HG03175 (cell line): ENCODE results near the gene IRF8.
A peak's percentile ranks its signal among the peaks of the same experiment; 100 is the strongest.
"Not testable (repeated sequence)": the region's sequence is repeated elsewhere in the genome, so short reads cannot be mapped to it uniquely, and the experiment has no call there.

ENCODE experiments used
- ATAC-seq: cut with Tn5 transposase; IDR thresholded peaks from one replicate; pipeline ENCODE4 v1.9.1; 2021; ENCODE audit warnings: mild to moderate bottlenecking, moderate library complexity; ENCODE audit not compliant: unreplicated experiment

The IRF8 gene, protein sequence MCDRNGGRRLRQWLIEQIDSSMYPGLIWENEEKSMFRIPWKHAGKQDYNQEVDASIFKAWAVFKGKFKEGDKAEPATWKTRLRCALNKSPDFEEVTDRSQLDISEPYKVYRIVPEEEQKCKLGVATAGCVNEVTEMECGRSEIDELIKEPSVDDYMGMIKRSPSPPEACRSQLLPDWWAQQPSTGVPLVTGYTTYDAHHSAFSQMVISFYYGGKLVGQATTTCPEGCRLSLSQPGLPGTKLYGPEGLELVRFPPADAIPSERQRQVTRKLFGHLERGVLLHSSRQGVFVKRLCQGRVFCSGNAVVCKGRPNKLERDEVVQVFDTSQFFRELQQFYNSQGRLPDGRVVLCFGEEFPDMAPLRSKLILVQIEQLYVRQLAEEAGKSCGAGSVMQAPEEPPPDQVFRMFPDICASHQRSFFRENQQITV

DNA sequence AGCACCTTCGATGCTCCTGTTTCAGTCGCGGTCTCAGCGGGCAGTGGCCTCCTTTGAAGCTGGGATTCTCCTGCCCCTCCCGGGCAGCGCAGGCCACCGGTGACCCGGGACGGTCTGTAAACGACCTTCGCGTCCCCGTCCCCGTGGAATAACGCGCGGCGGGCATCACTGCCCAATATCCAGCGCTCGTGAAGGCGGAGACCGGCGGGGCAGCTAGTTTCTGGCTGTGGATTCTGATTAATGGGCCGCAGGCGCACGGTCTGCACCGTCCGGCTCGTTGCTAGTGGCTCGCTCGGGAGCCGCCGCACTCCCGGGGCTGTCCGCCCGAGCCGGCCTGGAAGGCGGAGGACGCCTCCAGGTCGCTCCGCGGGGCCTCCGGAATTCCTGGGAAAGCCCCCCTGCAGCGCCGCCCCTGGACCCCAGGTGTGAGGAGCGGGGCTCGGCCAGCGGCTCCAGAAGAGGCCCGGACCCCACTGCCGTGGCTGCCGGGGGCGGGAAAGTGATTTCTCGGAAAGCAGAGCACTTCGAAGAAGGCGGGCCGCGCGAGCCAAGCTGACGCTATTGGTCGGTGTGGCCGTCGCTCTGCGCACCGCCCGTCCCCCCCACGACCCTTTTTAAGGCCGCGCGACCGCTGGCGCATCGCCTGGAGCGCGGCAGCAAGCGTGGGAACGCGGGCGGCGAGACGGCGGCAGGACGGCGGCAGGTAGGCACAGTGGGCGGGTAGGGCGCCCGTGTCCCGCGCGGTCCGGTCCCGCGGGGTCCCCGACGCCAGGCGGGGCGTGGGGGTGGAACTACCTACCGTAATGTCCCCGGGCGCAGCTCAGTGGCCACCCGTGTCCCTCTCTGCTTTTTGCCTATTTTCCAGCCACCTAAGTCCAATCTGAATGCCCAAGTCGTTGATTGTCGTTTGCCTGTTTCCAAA is at the start of gene IRF8:
Gene IRF8, plus strand, starts transcription at position 642 of the 922 bp plus-strand sequence. CDS start 3,854 bp downstream, outside the sequence.
- ATAC-seq: peak; percentile 43

DNA sequence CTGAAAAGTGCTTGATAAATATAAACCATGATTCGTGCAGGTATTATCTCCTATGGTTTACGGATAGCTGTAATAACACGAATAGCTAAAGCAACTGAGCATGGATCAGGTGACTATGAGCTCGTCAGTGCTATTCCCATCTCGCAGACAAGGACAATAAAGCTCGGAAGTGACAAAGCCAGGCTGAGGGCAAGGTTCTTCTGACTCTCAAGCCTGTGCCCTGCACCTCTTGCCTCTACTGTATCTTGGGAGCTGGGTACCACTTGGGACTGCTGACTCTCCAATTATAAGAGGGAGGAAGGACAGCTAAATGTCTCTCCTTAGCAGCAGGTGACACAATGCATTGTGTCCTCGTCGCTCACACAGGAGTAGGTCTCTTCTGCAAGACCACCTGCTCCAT is 49.6 kb upstream of the IRF8 start:
- ATAC-seq: no peak

DNA sequence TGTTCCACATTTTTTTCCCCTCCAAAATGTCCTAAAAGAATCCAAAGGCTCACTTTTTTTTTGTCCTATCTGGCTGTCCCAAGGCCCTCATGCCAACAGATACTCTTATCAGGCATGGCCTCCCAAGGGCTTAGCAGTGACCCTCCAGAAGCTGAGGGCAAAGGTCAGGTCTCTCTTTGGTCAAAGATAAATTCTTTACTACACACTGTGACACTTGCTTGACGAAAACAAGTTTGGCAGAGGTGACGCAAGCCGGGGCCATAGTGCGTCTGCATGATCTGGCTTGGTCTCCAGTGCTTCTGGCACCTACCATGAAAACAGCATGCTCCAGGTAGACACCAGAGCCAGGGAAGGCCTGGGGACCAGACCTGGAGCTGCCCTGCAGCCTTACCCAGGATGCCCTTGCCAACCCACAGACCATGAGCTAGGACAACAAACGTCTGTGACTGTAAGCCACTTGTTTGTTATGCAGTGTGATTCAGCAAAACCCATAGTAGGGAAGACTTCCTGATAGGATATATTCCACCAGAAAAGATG is 48.5 kb upstream of the IRF8 start:
- ATAC-seq: no peak

DNA sequence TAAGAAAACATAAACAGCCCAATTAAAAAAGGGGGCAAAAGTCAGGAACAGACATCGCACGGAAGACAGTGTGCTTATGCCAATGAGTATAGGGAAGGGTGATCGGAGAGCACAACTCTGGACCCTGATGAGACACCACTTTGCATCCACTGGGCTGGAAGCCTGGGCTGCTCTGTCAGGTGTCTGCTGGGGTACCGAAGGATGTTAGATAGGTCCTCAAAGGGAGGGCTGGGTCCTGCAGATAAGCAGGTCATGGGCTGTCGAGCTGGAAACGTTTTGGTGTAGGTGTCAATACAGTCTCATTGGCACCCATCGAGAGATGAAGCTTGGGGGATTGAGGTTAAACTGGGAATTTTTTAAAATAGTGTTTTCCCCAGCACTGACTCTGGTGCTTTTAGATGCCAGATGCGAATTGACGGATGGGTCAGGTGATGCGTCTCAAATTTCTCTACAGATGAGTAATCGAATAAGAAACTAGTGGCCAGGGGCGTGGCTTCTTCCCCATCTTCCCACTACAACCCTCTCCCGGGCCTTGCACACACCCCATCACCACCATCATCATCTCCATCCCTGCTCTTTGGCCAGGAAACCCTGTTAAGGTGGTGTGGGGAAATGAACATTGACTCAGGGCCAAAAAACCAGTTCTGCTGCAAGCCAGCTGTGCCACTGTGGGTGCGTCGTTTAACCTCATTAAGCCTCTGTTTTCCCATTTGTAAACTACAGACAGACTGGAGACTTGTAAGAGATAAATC is 47.8 kb upstream of the IRF8 start:
- ATAC-seq: no peak

DNA sequence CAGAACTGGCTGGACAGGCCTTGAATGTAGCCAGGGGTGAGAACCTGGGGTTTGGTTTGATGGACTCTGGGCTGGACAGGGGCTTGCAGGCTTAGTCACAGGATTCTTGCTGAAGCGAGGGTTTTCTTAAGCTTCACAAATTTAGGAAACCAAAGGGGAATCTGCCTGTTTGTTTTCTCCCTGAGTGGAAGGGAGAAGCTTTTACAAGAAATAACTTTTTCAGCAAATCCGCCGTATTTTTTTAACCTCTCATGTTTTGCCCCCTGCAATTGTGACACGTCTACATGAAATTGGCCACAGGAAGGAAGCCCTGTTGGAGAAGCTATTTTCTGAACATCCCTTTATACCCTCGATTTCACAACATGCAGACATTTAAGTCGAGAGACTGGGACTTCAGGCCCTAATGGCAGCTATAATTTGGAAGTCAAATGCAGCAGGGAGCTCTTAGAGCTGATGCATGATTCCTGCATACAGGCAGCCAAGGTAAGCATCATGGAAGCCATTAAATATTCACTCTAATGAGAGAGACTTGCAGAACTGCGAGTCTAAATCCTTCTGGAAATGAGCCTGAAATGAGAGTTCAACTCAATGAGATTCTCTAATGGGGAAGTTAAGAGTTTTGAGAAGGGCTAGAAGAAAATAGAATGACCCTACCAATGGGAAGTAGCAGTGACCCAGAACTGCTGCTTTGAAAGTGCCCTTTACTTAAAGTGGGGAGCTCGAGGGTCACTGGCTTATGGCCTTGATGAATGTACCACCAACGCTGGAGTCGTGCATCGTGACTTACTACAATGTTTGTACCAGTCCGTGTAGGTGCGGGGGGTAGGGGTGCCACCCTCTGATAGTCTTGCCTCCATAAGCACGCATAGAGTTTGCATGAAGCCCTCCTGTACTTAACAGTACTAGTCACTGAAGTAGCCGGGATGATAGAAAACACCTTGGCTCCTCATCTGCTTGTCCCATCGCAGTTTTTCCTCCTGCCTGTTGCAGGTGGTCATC is 45.1 kb upstream of the IRF8 start:
- ATAC-seq: no peak

DNA sequence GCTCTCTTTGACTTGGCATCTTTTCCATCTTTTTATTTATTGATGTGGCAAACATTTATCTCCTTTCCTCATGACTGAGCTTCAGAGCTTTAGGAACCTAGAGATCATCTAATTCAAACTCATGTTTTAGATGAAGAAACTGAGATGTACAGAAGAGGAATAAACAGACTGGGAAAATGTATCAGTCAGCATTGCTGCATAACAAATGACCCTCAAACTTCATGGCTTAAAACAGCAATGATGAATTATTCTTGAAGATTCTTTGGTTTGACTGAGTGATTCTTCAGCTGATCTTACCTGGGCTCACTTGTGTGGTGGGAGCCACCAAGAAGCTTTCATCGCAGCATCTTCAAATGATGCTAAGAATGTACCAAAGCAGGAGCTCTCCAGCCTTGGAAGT is 44.0 kb upstream of the IRF8 start:
- ATAC-seq: no peak

DNA sequence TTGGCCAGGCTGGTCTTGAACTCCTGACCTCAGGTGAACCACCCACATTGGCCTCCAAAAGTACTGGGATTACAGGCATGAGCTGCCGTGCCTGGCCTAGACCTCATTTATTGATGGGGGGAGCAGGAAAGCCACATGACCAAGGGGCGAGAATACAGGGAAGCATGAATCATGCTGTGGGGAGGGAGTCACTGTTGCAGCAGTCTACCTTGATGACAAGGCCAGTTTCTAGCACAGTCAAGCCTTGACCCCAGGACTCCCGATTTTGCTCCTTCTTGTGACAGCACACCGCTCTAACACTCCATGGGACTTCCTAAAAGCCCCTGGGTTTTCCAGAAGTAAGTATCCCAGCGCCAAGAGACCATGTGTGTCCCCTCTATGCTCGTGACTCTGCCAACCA is 42.9 kb upstream of the IRF8 start:
- no peak for ATAC-seq

DNA sequence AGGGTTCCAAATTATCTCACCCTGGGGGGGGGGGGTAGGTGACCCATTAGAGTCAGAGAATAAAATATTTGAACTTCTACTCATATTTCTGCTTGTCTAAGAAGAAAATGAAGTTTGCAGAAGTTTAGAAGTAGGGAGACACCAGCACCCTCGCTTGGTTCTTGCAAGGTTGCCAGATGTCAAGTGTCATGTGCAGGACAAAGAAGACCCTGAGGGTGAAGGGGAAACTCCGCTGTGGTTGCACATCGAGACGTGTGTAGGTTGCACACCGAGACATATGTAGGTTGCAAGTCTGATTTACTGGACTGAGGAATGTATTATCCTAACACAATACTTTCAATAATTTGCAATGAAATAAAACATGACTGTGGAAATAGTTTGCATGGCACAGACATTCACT is 42.4 kb upstream of the IRF8 start:
- ATAC-seq: no peak

DNA sequence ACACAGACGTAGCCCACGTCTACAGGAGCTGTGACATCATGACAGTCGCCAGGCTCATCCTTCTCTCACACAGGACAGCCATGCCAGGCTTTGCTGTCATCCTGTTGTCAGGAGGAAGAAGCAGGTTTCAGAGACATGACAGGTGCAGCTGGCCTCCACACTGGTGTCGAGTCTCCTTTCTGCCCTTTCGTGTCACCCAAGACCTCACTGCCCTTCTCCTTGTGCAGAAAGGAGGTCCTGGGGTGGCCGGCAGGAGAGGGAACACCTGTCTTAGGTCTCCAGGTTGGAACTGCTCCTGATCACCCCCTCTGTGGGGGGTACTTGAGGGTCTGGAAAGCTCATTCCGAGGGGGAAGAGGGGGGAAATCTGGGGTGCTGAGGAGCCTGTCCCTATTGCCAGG is 41.6 kb upstream of the IRF8 start:
- ATAC-seq: no peak

DNA sequence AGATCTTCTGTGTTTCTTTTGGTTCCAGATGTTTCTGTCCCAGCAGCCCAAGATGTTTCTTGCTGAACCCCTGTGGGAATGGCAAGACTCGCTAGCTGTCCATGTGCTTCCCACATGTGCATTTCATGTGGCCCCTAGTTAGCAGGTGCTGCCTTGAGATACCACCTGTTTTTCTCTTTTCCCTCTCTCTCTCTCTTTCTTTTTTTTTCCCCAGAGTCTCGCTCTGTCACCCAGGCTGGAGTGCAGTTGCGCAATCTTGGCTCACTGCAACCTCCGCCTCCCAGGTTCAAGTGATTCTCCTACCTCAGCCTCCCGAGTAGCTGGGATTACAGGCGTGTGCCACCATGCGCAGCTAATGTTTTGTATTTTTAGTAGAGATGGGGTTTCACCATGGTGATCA is 40.4 kb upstream of the IRF8 start:
- ATAC-seq: not testable (repeated sequence)

DNA sequence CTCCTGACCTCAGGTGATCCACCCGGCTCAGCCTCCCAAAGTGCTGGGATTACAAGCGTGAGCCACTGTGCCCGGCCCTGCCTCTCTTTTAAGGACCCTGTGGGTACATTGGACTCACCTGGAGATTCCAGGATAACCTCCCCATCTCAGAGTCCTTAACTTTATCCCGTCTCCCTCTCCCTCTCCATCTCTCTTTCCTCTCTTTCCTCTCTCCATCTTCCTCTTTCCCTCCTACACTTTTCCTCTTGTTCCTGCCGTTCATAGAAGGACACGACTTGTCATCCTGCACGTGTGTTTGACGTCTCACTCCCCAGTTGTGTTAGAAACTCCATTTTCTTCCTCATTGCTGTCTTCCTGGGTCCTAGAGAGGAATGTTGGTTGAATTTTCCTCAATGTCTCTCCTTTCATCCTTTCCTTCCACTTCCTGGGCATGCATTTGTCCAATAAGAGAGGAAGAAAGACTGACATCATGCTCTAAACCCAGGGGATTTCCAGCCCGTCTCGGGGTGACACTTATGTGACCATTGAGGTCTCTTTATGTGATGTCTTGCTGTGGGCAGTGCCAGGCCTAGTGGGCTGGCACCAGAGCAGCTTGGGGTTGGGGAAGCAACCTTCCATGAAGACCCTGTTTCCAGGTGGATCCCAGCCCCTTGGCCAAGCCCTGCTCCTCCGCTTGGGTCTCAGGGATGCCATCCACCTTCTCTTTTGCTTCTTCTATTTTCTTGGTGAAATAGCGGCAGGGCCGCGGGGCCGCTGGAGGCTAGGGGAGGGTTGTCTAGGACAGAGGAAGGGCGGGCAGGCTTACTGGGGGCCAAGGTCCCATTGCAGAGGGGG is 39.8 kb upstream of the IRF8 start:
- ATAC-seq: no peak

DNA sequence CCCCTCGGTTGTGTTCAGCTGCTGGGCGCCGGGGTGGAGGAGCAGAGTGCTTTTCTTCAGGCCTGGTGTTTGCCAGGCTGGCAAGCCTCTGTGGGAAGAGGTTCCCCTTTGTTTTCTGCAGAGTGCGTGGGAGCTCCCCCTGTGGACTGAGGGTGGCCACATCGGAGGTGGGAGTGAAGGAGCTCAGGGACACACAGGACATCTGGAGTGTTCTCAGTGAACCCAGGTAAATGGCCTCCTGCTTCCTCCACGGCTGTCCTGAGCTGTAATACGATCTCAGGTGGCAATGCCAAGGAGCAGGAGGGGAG is 39.2 kb upstream of the IRF8 start:
- no peak for ATAC-seq

DNA sequence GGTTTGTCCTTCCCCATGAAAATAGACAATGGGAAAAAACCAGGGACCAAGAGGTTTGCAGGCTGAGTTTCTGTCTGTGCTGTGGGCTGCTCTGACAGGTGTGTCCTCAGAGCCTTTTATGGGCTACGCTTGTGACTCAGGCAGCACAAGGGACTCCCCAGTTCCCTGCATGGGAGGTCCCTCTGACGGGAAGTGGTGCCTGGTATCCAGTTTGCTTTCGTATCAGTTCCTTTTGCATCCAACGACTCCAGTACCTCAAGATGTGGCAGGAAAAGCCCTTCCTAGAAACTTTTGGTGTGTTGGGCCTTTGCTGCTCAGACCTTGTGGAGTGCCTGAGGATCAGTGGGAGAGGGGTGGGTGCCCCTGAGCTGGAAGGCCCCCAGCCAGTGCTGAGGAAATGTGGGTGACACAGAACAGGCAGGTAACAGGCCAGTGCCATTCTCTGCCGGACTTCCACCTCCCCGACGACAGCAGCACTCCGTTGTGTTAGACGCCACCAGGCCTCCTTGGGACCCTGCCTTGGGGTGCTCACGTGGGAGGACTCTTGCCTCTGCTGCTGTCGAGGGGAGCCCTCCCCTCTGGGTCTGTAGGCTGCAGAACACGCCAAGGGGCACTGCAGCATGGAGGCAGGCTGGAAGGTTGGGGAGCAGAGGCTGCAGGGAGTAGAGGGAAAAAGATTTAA is 38.4 kb upstream of the IRF8 start:
- no peak for ATAC-seq

DNA sequence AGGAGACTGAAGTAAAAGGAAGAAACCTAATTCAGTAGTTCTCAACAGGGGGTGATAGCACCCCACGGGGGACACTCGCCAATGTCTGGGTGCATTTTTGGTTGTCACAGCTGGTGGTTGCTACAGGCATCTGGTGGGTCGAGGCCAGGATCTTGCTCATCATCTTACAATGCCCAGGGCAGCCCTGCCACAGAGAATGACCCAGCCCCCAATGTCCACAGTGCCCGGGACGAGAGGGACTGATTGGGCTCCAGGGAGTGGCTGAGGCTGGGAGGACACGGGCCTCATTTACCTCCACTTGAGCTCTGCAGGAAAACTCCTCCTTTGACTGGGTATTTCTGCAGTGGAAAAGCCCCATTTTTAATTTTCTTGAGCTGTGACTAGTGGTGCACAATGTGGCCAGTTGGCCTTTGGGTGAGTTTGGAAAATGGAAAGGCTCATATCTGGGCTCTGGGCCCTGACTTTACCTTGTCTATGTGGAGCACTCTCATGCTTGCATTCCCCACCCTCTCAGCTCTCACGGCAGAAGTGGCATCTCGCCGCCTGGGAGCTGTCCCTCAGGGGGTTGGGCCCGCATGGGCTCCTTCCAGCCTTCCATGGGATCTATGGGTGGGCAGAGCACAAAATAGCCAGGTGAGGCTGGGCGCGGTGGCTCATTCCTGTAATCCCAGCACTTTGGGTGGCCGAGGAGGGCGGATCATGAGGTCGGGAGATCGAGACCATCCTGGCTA is 37.7 kb upstream of the IRF8 start:
- no peak for ATAC-seq

DNA sequence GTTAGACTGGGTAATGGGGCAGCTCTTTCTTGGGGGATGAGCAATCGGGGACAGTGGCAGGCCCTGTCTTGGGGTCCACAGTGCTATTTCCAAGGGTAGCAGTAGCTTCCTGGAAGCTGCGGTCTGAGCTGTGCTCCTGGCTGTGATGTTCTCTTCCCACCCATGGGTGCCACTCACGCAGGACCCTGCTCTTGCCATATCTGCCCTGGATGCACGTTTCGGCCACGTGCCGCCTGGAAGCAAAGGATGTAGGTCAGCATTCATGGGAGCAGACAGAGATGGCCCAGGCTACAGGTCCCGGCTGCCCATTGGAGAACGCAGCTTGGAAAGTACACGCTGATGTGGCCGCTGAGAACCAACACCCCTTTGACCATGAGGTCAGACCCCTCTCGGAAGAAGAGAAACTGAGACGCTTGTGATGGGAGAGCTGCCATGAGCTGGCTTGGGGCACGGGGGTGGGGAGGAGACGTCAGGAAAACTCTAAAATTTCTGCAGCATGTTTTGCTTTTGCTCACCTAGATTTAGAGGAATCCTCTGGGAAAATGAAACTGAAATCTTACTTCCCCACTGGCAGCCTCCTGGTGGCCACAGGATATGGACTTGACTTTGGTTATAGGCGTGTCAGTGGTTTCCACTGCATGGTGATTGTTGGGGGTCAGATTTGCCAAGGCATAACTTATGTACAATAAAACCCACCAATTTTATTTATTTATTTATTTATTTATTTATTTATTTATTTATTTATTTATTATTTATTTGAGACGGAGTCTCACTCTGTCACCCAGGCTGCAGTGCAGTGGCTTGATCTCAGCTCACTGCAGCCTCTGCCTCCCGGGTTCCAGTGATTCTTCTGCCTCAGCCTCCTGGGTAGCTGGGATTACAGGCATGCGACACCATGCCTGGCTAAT is 36.2 kb upstream of the IRF8 start:
- ATAC-seq: no peak

DNA sequence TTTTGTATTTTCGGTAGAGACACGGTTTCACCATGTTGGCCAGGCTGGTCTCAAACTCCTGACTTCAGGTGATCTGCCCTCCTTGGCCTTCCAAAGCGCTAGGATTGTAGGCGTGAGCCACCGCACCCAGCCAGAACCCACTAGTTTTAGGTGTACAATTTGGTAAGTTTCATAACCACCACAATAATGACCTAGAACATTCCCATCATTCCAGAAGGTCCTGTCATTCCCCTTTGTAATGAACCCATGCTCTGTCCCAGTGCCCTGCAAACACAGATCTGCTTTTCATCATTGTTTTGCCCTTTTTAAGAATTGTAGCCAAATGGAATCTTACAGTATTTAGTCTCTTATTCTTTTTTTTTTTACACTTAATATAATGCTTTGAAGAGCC is 35.6 kb upstream of the IRF8 start:
- no peak for ATAC-seq

DNA sequence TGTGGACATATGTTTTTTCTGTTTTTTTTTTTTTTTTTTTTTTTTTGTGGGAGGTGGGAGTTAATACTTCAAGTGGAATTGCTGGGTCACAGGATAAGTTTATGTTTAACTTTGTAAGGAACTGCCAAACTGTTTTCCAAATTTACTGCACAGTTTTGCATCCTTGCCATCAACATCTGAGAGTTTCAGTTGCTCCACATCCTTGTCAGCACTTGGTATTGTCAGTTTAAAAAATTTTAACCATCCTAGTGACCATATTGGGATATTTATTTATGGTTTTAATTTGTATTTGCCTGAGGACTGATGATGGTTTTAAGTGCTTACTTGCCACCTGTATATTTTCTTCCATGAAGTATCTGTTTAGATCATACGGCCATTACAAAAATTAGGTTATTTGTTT is 34.0 kb upstream of the IRF8 start:
- no peak for ATAC-seq
